Activated CD4-positive, alpha-beta T cell treated with anti-CD3 and anti-CD28 coated beads, Interleukin-2, amount 50 U/mL, for 1 hour (primary cell): Measurements from ENCODE around the gene UBE2Z.
"Not testable (repeated sequence)": the region's sequence is repeated elsewhere in the genome, so short reads cannot be mapped to it uniquely, and the experiment has no call there.

Experiments
- DNase-seq: peaks from one replicate; pipeline ENCODE4 v3.0.0-alpha.2; 2020

The UBE2Z gene

GRCh38 chr17:48908047-48908843 is at the start of gene UBE2Z:
UBE2Z (plus strand) TSS chr17:48908407; CDS start chr17:48908504, 97 bp downstream.
- DNase-seq = peak; percentile 88

DNA sequence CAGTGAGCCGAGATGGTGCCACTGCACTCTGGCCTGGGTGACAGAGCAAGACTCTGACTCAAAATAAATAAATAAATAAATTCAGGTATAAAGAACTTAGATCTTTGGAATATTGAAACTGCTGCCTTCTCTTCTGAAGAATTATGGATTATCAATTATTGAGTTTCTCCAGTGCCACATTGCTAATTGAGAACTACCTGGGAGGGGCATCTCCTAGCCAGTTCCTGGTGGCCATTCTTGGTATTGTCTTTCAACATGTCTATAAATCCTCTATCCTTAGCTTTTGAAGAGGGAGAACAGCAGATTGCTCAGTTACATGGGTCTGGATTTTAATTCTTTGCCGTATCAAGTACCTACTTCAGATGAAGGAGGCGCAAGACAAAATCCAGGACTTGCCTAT is 48.2 kb upstream of the UBE2Z start:
- DNase-seq = no peak

GRCh38 chr17:48860456-48860855 is 47.8 kb upstream of the UBE2Z start:
- DNase-seq = no peak

GRCh38 chr17:48868916-48869500 is 39.2 kb upstream of the UBE2Z start:
- DNase-seq = no peak

GRCh38 chr17:48869821-48870318 is 38.3 kb upstream of the UBE2Z start:
- no peak for DNase-seq

GRCh38 chr17:48871035-48871550 is 37.1 kb upstream of the UBE2Z start:
- no peak for DNase-seq

- no peak for DNase-seq
Measured at GRCh38 chr17:48871551-48872351, 36.5 kb upstream of the UBE2Z start.

GRCh38 chr17:48872409-48872808 is 35.8 kb upstream of the UBE2Z start:
- not testable (repeated sequence) for DNase-seq

- no peak for DNase-seq
Measured at GRCh38 chr17:48873209-48873608, 35.0 kb upstream of the UBE2Z start.

GRCh38 chr17:48873696-48874443 is 34.3 kb upstream of the UBE2Z start:
- DNase-seq = no peak

DNA sequence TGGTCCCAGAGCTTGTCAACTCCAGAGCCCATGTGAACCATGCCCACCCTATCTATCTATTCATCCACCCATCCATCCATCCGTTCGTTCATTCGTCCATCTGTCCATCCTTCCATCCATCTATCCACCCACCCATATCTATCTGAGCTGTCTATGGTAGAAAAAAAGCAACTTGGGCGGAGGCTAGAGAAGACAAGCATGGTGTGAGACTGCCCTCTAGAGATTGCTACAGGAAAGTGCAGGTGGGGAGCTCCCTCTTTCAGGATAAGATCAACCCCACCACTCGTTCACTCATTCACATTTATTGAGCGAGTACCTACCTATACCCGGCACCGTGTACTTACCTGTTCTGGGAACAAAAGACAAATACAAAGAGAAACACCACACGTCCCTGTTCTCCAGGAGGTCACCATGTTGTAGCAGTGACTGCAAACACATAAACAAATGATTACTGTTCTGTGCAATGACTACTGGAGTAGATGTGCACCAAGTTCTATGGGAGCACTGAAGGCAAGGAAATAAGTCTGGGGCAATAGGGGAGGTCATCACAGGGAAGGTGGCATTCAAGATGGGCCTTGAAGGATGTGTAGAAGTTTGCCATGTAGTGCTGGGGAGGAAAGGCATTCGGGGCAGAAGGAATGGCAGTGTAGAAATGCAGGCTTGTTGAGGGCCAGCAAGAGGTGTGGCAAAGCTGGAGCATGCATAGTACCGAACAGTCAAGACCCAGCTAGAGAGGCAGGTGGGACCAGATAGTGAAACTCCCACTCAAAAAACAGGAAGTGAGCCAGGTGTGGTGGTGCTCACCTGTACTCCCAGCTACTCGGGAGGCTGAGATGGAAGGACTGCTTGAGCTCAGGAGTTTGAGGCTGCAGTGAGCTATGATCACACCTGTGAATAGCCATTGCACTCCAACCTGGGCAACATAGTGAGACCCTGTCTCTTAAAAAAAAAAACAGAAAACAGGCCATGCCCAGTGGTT is 29.0 kb upstream of the UBE2Z start:
- peak; percentile 44 for DNase-seq

DNA sequence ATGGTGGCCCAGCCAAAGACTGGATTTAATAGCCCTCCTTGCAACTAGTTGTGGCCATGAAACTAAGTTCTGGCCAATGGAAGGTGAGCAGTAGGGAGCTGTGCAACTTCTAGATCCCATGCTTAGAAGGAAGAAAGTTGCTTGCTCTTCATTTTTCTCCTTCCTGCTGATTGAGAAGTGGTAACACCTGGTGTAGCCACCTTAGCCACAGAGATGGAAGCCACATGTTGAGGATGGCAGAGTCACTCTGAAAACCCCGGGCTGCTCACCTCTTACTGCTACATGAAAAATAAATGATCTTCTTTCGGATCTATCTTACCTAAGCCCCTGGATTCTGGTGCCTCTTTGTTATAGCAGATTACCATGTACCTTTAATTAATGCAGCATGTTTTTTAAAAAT is 25.9 kb upstream of the UBE2Z start:
- DNase-seq = no peak

- DNase-seq = no peak
Measured at GRCh38 chr17:48883171-48883570, 25.0 kb upstream of the UBE2Z start.

- DNase-seq = no peak
Measured at GRCh38 chr17:48890086-48890485, 18.1 kb upstream of the UBE2Z start.

DNA sequence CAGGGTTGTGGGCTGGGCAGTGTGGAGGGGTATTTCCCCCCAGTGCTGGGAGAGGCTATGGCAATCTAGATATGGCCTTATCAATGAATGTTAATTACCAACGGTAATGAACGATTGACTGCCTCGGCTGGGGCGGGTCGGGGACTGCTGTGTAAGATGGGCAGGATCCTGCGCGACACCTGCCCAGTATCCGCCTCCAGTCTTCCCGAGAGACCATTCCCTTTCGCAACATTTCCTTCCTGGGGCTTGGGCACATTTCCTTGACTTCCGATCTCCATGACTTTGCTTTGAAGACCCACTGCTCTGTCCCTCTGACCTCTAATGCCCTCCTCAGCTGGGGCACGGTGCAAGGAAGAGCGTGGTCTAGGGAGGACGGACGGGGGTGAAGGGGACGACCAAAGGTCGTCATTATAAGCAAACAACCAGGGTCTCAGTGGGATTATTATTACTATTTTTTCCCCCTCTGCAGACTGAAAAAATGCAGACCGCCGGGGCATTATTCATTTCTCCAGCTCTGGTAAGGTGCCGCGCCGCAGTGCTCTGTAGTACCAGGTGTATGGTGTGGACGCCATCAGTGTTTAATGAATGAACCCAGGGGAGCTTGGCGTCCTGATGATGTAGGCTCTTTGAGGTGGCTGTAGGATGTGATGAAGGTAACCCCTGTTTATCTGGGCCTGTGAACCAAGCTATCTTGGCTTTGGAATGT is 15.1 kb upstream of the UBE2Z start:
- DNase-seq = no peak

GRCh38 chr17:48893646-48894508 is 14.3 kb upstream of the UBE2Z start:
- DNase-seq = no peak

DNA sequence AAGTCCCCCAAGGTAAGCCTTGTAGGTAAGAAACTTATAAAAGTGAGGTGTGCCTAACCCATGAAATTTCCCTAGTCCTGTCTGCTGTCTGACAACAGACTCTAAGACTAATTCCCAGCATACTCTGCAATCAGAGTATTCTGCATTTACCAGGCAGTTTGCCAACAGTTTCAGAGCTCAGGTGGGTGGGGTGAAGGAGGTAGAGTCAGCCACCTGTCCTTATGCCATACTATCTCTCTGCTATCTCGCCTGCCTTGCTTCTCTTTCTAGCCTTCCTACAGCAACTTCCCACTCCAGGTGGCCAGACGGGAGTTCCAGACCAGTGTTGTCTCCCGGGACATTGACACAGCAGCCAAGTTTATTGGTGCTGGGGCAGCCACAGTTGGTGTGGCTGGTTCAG is 13.3 kb upstream of the UBE2Z start:
- no peak for DNase-seq

GRCh38 chr17:48901241-48901640 is 7.0 kb upstream of the UBE2Z start:
- DNase-seq = no peak

DNA sequence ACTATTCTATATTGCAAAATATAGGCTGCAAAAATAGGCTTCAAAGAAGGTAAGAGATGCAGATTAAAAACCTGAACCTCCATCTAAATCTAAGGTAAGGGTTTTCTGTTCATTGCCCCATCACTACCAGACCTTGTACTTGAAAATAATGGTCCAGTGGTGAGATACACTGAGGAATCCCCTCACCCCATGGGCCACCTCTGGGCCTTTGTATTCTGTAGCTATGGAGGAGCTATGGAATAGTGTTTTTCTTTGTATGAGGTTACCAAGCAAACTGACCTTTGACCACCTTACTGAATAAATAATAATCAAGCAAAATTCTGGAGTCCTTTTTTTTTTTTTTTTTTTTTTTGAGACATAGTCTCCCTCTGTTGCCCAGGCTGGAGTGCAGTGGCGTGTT is 4.8 kb upstream of the UBE2Z start:
- no peak for DNase-seq

DNA sequence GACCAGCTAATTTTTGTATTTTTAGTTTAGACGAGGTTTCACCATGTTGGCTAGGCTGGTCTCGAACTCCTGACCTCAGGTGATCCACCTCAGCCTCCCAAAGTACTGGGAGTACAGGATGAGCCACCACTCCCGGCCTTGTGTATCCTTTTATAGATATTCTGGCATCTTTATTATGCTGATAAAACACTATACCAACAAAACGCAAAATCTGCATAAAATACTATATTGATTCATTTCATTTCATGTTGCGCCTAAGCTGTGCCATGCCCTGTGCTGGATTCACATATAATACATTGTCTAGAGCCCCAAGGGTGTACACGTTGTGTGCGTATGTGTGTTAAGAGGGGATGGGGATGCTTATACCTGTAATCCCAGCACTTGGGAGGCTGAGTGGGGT is 3.8 kb upstream of the UBE2Z start:
- DNase-seq = no peak
